Neutrophil (primary cell): ENCODE measurements around the gene ASB3.
"Not testable (repeated sequence)": the region's sequence is repeated elsewhere in the genome, so short reads cannot be mapped to it uniquely, and the experiment has no call there.

Experiments used
- H3K27ac ChIP-seq: fragments of 200-600 bp; sonication (generic); 2 replicates; pipeline ENCODE4 v1.5.1; 2016; ENCODE audit warnings: mild to moderate bottlenecking, moderate library complexity
- H3K27me3 ChIP-seq: fragments of 200-600 bp; sonication (generic); 2 replicates; pipeline ENCODE4 v1.6.0; 2016; ENCODE audit warnings: mild to moderate bottlenecking
- H3K36me3 ChIP-seq: fragments of 200-600 bp; sonication (generic); 2 replicates; pipeline ENCODE4 v1.5.1; 2017
- H3K4me1 ChIP-seq, 2 experiments: fragments of 200-600 bp in 1 of 2; sonication (generic) in 1 of 2; 1 replicate in 1 of 2; 2 replicates in 1 of 2; pipeline versions ENCODE4 v1.5.1 to v1.6.1; 2013 to 2016; ENCODE audit warnings: low read depth in 1 of 2, low read length in 1 of 2, mild to moderate bottlenecking in 1 of 2, moderate library complexity in 1 of 2; ENCODE audit not compliant: control insufficient read depth in 1 of 2, insufficient read depth in 1 of 2
- H3K4me3 ChIP-seq, 2 experiments: fragments of 200-600 bp in 1 of 2; sonication (generic) in 1 of 2; 1 replicate in 1 of 2; 2 replicates in 1 of 2; pipeline ENCODE4 v1.5.1; 2013 to 2016; ENCODE audit warnings: low read depth in 1 of 2, low read length in 1 of 2, mild to moderate bottlenecking in 1 of 2, moderate library complexity in 1 of 2
- H3K9me3 ChIP-seq: fragments of 200-600 bp; sonication (generic); 2 replicates; pipeline ENCODE4 v1.5.1; 2016
- CTCF ChIP-seq: fragments of 200-600 bp; sonication (generic); IDR thresholded peaks from 2 replicates; pipeline ENCODE4 v1.5.1; 2016; ENCODE audit warnings: antibody characterized with exemption

ASB3 gene

GRCh38 chr2:53786705-53787613, at the start of gene ASB3, which contains the start of gene ERLEC1:
Gene ASB3, minus strand, starts transcription at chr2:53786953. Its CDS starts 21,381 bp downstream, at chr2:53765572.
Gene ERLEC1, plus strand, starts transcription at chr2:53787044. Its CDS starts 167 bp downstream, at chr2:53787211.
- no peak for TF ChIP-seq CTCF

GRCh38 chr2:53829980-53830290, 43.2 kb upstream of the ASB3 start:
- not testable (repeated sequence) for H3K4me1 ChIP-seq, H3K27me3 ChIP-seq, H3K9me3 ChIP-seq, H3K27ac ChIP-seq, H3K4me3 ChIP-seq, H3K36me3 ChIP-seq

More at GRCh38 chr2:53786705-53787613, at the start of gene ASB3, which contains the start of gene ERLEC1:
- Histone ChIP-seq H3K36me3 (no peaks in the 10 kb centered on the region), H3K27ac (peak within 1 kb of the TSS; percentile 87), H3K27me3 (no peaks in the 10 kb centered on the region), H3K4me3 (peak within 1 kb of the TSS; percentile 80 to 91), H3K4me1 (peaks cover 20 to 23% of the 10 kb centered on the region in 2 experiments), H3K9me3 (no peaks in the 10 kb centered on the region)

GRCh38 chr2:53829273-53829979, 42.7 kb upstream of the ASB3 start:
- no peak for TF ChIP-seq CTCF
- Histone ChIP-seq H3K27ac (no peak overlapping the region), H3K27me3 (no peaks in the 10 kb centered on the region), H3K4me1 (peaks cover 4 to 5% of the 10 kb centered on the region in 2 experiments), H3K4me3 (no peak overlapping the region), H3K9me3 (no peaks in the 10 kb centered on the region), H3K36me3 (no peaks in the 10 kb centered on the region)

- no peaks in the 10 kb centered on the region for H3K9me3 ChIP-seq
- no peak overlapping the region for H3K4me3 ChIP-seq
- H3K36me3 ChIP-seq: no peaks in the 10 kb centered on the region
- H3K4me1 ChIP-seq: peaks cover 4 to 5% of the 10 kb centered on the region in 2 experiments
- no peak for TF ChIP-seq CTCF
- no peaks in the 10 kb centered on the region for H3K27me3 ChIP-seq
- no peak overlapping the region for H3K27ac ChIP-seq
These were observed 41.6 kb upstream of the ASB3 start for GRCh38 chr2:53828331-53828730.

- no peak for TF ChIP-seq CTCF
- Histone ChIP-seq H3K4me1 (peaks cover 4 to 5% of the 10 kb centered on the region in 2 experiments), H3K9me3 (no peaks in the 10 kb centered on the region), H3K27me3 (no peaks in the 10 kb centered on the region), H3K4me3 (no peak overlapping the region), H3K27ac (no peak overlapping the region), H3K36me3 (no peaks in the 10 kb centered on the region)
These were observed 40.8 kb upstream of the ASB3 start for GRCh38 chr2:53827398-53828175.
